Measurements from ENCODE around the gene PGLYRP2. TPM values are rescaled to one million over a fixed set of nuclear protein-coding genes. Genes with fewer than 3 reads are reported as not detected.

The PGLYRP2 gene
- total RNA-seq, 1 donor, result not detected

DNA sequence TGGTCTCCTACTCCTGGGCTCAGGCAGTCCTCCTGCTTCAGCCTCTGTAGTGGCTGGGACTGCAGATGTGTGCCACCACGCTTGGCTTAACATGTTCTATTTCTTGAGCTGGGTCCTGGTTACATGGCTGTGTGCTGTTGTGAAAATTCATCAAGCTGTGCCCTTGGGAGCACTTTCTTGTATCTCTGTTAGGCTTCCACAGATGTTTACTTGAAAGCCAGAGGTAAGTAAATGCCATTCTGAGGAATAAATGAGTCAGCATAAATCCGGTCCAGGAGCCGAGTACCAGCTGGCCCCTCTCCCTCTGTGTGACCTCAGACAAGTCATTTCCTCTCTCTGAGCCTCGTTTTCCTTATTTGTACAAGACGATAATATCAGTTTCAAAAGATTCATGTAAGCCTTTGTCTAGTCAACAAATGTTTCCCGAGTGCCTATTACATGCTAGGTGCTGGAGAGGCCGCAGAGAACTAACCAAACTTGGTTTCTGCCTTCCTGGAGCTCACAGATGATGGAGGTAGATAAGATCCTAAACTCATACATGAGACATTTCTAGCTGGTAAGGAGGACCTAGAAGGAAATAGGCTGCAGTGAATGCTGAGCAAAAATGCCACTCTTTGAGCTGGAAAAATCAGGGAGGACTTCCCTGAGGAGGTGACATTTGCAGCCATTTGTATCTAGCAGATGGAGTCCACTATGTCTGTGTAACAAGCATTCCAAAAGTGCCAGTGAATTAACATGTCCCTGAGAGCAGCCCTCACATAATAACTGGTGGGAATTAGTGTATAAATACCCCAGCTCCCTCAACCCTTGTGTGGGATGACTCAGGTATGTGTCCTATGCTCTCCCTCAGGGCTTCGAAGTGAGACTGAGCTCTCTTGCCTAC is 12.2 kb downstream of the PGLYRP2 start:
- Histone ChIP-seq H3K4me3 (ENCODE audit: insufficient read depth, low read length) (no peak overlapping the region), H3K4me2 (ENCODE audit: insufficient read depth, low read length) (no peak overlapping the region)
- peak; percentile 81 for DNase-seq (ENCODE audit: insufficient read length, low spot score, missing footprints)

DNA sequence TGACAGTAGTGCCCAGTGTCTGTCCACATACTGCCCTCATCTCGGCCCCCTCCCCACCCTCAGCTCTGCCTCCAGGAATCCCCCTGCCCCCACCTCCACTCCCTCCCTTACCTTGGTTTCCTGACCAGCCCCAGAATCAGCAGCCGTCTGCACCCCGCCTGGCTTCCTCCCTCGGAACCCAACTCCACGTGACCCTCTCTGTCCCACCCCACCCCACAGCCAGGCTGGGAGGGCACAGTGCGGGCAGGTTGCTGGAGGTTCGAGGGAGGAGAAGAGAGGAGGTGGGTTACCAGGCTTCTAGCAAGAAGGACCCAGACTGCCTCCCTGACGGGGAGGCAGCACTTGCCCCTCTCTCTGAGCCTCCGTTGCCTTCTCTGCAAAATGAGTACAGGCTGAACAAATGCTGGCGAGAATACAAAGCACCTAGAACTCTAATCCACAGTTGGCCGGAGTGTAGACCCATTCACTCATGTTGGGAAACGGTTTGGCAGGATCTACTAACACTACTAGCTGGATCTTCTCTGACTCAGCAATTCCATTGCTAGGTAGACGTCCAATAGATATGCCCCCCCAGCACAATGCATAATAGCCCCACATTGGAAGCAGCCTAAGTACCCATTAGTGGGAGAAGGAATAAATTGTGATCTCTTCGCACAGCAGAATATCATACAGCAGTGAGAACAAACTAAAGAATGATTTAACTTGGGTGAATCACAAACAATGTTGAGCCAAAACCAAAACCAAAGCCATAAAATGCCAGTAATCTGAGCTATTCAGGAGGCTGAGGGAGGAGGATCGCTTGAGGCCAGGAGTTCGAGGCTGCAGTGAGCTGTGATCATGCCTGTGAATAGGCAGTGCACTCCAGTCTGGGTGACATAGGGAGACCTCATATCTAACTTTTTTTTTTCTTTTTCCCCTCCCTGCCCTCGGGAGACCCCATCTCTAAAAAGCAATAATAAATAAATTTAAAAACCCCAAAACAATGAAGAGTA is 14.6 kb downstream of the PGLYRP2 start, which contains the start of gene RASAL3:
Gene RASAL3, minus strand, starts transcription at position 151 of the 992 bp plus-strand sequence. CDS start 186 bp downstream, outside the sequence.
- peak; percentile 41 for DNase-seq (ENCODE audit: insufficient read length, low spot score, missing footprints)
- Histone ChIP-seq H3K36me3 (ENCODE audit: insufficient read depth, low read length) (no peaks in the 10 kb centered on the region), H3K9me3 (ENCODE audit: low read depth, low read length) (no peaks in the 10 kb centered on the region), H2AFZ (ENCODE audit: low read length) (no peak within 1 kb of the TSS), H3K4me1 (ENCODE audit: insufficient read depth, low read length) (peaks cover 6% of the 10 kb centered on the region), H3K4me3 (ENCODE audit: insufficient read depth, low read length) (no peak within 1 kb of the TSS), H3K4me2 (ENCODE audit: insufficient read depth, low read length) (no peak within 1 kb of the TSS), H3K79me2 (ENCODE audit: insufficient read depth, low read length) (no peaks in the 10 kb centered on the region), H4K20me1 (ENCODE audit: insufficient read depth, low read length) (no peaks in the 10 kb centered on the region), H3K27ac (ENCODE audit: low read depth, low read length) (no peak within 1 kb of the TSS), H3K27me3 (ENCODE audit: insufficient read depth, low read length) (peaks cover 26% of the 10 kb centered on the region)
- TF ChIP-seq, protein P1, sequence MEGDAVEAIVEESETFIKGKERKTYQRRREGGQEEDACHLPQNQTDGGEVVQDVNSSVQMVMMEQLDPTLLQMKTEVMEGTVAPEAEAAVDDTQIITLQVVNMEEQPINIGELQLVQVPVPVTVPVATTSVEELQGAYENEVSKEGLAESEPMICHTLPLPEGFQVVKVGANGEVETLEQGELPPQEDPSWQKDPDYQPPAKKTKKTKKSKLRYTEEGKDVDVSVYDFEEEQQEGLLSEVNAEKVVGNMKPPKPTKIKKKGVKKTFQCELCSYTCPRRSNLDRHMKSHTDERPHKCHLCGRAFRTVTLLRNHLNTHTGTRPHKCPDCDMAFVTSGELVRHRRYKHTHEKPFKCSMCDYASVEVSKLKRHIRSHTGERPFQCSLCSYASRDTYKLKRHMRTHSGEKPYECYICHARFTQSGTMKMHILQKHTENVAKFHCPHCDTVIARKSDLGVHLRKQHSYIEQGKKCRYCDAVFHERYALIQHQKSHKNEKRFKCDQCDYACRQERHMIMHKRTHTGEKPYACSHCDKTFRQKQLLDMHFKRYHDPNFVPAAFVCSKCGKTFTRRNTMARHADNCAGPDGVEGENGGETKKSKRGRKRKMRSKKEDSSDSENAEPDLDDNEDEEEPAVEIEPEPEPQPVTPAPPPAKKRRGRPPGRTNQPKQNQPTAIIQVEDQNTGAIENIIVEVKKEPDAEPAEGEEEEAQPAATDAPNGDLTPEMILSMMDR (IDR thresholded peaks at IDR 0.05; ENCODE audit: extremely low read depth, low read depth, low read length), result no peak

More for the DNA sequence above, 12.2 kb downstream of the PGLYRP2 start:
- Histone ChIP-seq H3K27me3 (ENCODE audit: insufficient read depth, low read length) (peaks cover 20% of the 10 kb centered on the region), H2AFZ (ENCODE audit: low read length) (no peak overlapping the region), H3K27ac (ENCODE audit: low read depth, low read length) (no peak overlapping the region), H3K9me3 (ENCODE audit: low read depth, low read length) (no peaks in the 10 kb centered on the region), H3K4me1 (ENCODE audit: insufficient read depth, low read length) (peaks cover 6% of the 10 kb centered on the region), H3K79me2 (ENCODE audit: insufficient read depth, low read length) (no peaks in the 10 kb centered on the region), H3K36me3 (ENCODE audit: insufficient read depth, low read length) (no peaks in the 10 kb centered on the region), H4K20me1 (ENCODE audit: insufficient read depth, low read length) (no peaks in the 10 kb centered on the region)
- TF ChIP-seq, protein P1 (IDR thresholded peaks at IDR 0.05; ENCODE audit: extremely low read depth, low read depth, low read length), result no peak

DNA sequence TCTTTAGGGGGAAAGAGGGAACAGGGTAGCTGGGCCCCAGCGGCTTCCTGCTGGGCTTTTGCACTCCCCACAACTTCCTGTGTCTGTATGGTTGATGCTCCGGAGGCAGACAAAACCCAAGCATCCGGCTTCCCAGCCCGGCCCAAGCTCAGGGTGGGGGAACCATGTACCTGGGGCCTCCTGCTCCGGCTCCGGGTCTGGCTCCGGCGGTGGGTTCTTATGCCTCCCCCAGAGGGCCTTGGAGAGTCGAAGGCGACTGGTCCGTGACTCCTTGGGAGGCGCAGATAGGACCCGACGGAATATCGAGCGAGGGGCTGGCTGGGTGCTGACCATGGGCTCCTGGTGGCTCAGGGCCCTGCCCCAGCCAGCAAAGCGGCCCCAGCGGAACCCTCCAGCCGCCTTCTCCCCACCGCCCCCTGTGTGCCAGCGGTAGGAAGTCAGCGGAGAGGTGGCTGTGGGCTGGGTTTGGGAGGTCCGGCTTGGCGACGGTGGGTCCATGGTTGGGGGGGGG is 15.4 kb downstream of the PGLYRP2 start:
- Histone ChIP-seq H3K79me2 (ENCODE audit: insufficient read depth, low read length) (no peaks in the 10 kb centered on the region), H3K4me2 (ENCODE audit: insufficient read depth, low read length) (no peak overlapping the region), H3K36me3 (ENCODE audit: insufficient read depth, low read length) (no peaks in the 10 kb centered on the region), H3K9me3 (ENCODE audit: low read depth, low read length) (no peaks in the 10 kb centered on the region), H2AFZ (ENCODE audit: low read length) (no peak overlapping the region), H3K27ac (ENCODE audit: low read depth, low read length) (no peak overlapping the region), H3K4me3 (ENCODE audit: insufficient read depth, low read length) (no peak overlapping the region), H3K27me3 (ENCODE audit: insufficient read depth, low read length) (peaks cover 23% of the 10 kb centered on the region), H3K4me1 (ENCODE audit: insufficient read depth, low read length) (peaks cover 6% of the 10 kb centered on the region), H4K20me1 (ENCODE audit: insufficient read depth, low read length) (no peaks in the 10 kb centered on the region)
- TF ChIP-seq, protein P1 (IDR thresholded peaks at IDR 0.05; ENCODE audit: extremely low read depth, low read depth, low read length), result no peak
- DNase-seq (ENCODE audit: insufficient read length, low spot score, missing footprints), result no peak
